H9 (cell line): ENCODE data around the gene FGF9. TPM values are rescaled to one million over a fixed set of nuclear protein-coding genes. Genes with fewer than 3 reads are reported as not detected.

Experiments used
- DNase-seq: peaks from one replicate; pipeline ENCODE4 v3.0.0-alpha.2; 2017
- H2AFZ ChIP-seq: one replicate; pipeline ENCODE4 v1.6.1; 2013; ENCODE audit warnings: mild to moderate bottlenecking, low read length, control low read depth, moderate library complexity
- H2AK5ac ChIP-seq: 2 replicates; pipeline ENCODE4 v1.6.1; 2013; ENCODE audit warnings: low read length, control low read depth, mixed read lengths; ENCODE audit not compliant: insufficient read length
- H2BK120ac ChIP-seq: one replicate; pipeline ENCODE4 v1.6.1; 2013; ENCODE audit warnings: low read depth, mild to moderate bottlenecking, low read length, control low read depth, inconsistent platforms; ENCODE audit not compliant: poor library complexity, severe bottlenecking
- H2BK12ac ChIP-seq: 2 replicates; pipeline ENCODE4 v1.6.1; 2013; ENCODE audit warnings: low read length, control low read depth, mixed read lengths, low read depth; ENCODE audit not compliant: insufficient read length
- H2BK15ac ChIP-seq: 2 replicates; pipeline ENCODE4 v1.6.1; 2013; ENCODE audit warnings: low read depth, low read length, control low read depth
- H2BK20ac ChIP-seq: one replicate; pipeline ENCODE4 v1.6.1; 2013; ENCODE audit warnings: low read depth, mild to moderate bottlenecking, low read length, control low read depth, inconsistent platforms; ENCODE audit not compliant: poor library complexity, severe bottlenecking
- H2BK5ac ChIP-seq: 2 replicates; pipeline ENCODE4 v1.6.1; 2013; ENCODE audit warnings: low read length, control low read depth, mixed read lengths; ENCODE audit not compliant: insufficient read length
- H3K14ac ChIP-seq: 2 replicates; pipeline ENCODE4 v1.6.1; 2013; ENCODE audit warnings: low read length, control low read depth; ENCODE audit not compliant: insufficient read depth
- H3K18ac ChIP-seq: 2 replicates; pipeline ENCODE4 v1.6.1; 2013; ENCODE audit warnings: low read depth, mild to moderate bottlenecking, mixed read lengths, low read length, control low read depth; ENCODE audit not compliant: insufficient read length
- H3K23ac ChIP-seq: 2 replicates; pipeline ENCODE4 v1.6.1; 2013; ENCODE audit warnings: low read length, control low read depth, mixed read lengths, low read depth; ENCODE audit not compliant: insufficient read length
- H3K23me2 ChIP-seq: 2 replicates; pipeline ENCODE4 v1.6.1; 2013; ENCODE audit warnings: low read depth, mild to moderate bottlenecking, mixed read lengths, low read length, control low read depth; ENCODE audit not compliant: insufficient read length, poor library complexity, severe bottlenecking
- H3K27ac ChIP-seq: 2 replicates; pipeline ENCODE4 v1.5.1; 2013; ENCODE audit warnings: low read length, control low read depth, mixed read lengths, low read depth; ENCODE audit not compliant: insufficient read length
- H3K27me3 ChIP-seq: 2 replicates; pipeline ENCODE4 v1.6.1; 2013; ENCODE audit warnings: low read length, control low read depth, inconsistent platforms; ENCODE audit not compliant: insufficient read depth
- H3K4ac ChIP-seq: 2 replicates; pipeline ENCODE4 v1.6.1; 2013; ENCODE audit warnings: low read depth, mild to moderate bottlenecking, control low read depth, inconsistent platforms, low read length, moderate library complexity
- H3K4me1 ChIP-seq: 2 replicates; pipeline ENCODE4 v1.6.1; 2013; ENCODE audit warnings: low read length, control low read depth, inconsistent platforms; ENCODE audit not compliant: insufficient read depth
- H3K4me2 ChIP-seq: 2 replicates; pipeline ENCODE4 v1.6.1; 2013; ENCODE audit warnings: low read length, control low read depth, mixed read lengths; ENCODE audit not compliant: insufficient read length, insufficient read depth
- H3K56ac ChIP-seq: 2 replicates; pipeline ENCODE4 v1.6.1; 2013; ENCODE audit warnings: low read depth, mild to moderate bottlenecking, mixed read lengths, low read length, control low read depth; ENCODE audit not compliant: insufficient read length
- H3K79me1 ChIP-seq: 2 replicates; pipeline ENCODE4 v1.6.1; 2013; ENCODE audit warnings: low read depth, mild to moderate bottlenecking, moderate library complexity, low read length, control low read depth, inconsistent platforms; ENCODE audit not compliant: insufficient read depth, poor library complexity, severe bottlenecking
- H3K79me2 ChIP-seq: 2 replicates; pipeline ENCODE4 v1.6.1; 2013; ENCODE audit warnings: low read length, control low read depth, inconsistent platforms; ENCODE audit not compliant: insufficient read depth
- H3K9ac ChIP-seq: 2 replicates; pipeline ENCODE4 v1.6.1; 2013; ENCODE audit warnings: low read length, control low read depth, mixed read lengths; ENCODE audit not compliant: insufficient read length; ENCODE audit errors: extremely low read depth
- H3K9me3 ChIP-seq: one replicate; pipeline ENCODE4 v1.6.1; 2013; ENCODE audit warnings: low read depth, low read length, inconsistent platforms; ENCODE audit not compliant: control insufficient read depth
- H3T11ph ChIP-seq: one replicate; pipeline ENCODE4 v1.6.1; 2013; ENCODE audit warnings: mild to moderate bottlenecking, low read length, control low read depth, inconsistent platforms
- H4K20me1 ChIP-seq: one replicate; pipeline ENCODE4 v1.6.1; 2013; ENCODE audit not compliant: control insufficient read depth, insufficient read length, insufficient read depth
- H4K5ac ChIP-seq: 2 replicates; pipeline ENCODE4 v1.6.1; 2013; ENCODE audit warnings: low read depth, mild to moderate bottlenecking, mixed read lengths, low read length, control low read depth; ENCODE audit not compliant: insufficient read length
- H4K8ac ChIP-seq: replicated peaks from 2 replicates; pipeline ENCODE4 v1.6.1; 2013; ENCODE audit warnings: low read length, control low read depth, mixed read lengths, low read depth; ENCODE audit not compliant: insufficient read length
- H4K91ac ChIP-seq: 2 replicates; pipeline ENCODE4 v1.6.1; 2013; ENCODE audit warnings: low read depth, mild to moderate bottlenecking, moderate library complexity, mixed read lengths, low read length, control low read depth; ENCODE audit not compliant: insufficient read length
- H3K27ac Mint-ChIP-seq, 3 experiments: 2 replicates in 2 of 3; 3 replicates in 1 of 3; pipeline ENCODE4 v1.8.0; 2020 to 2021; ENCODE audit warnings: mixed read lengths in 3 of 3, mild to moderate bottlenecking in 1 of 3, moderate library complexity in 1 of 3
- H3K27me3 Mint-ChIP-seq: 2 replicates; pipeline ENCODE4 v1.8.0; 2021; ENCODE audit warnings: low read depth, mild to moderate bottlenecking, moderate library complexity, mixed read lengths
- H3K36me3 Mint-ChIP-seq, 3 experiments: 2 replicates in 2 of 3; 3 replicates in 1 of 3; pipeline ENCODE4 v1.8.0; 2020 to 2021; ENCODE audit warnings: low read depth in 3 of 3, mixed read lengths in 3 of 3; ENCODE audit not compliant: insufficient read depth in 1 of 3
- H3K4me1 Mint-ChIP-seq, 2 experiments: 2 replicates each; pipeline ENCODE4 v1.8.0; 2020; ENCODE audit warnings: mixed read lengths in 2 of 2
- H3K4me3 Mint-ChIP-seq, 2 experiments: 2 replicates in 1 of 2; 3 replicates in 1 of 2; pipeline ENCODE4 v1.8.0; 2020 to 2021; ENCODE audit warnings: mild to moderate bottlenecking in 2 of 2, mixed read lengths in 2 of 2, moderate library complexity in 1 of 2
- H3K9me3 Mint-ChIP-seq, 2 experiments: 2 replicates in 1 of 2; 3 replicates in 1 of 2; pipeline ENCODE4 v1.8.0; 2020; ENCODE audit warnings: mild to moderate bottlenecking in 2 of 2, mixed read lengths in 2 of 2, moderate library complexity in 1 of 2
- WGBS: extraction: QIAGEN DNeasy Blood & Tissue Kit; methylation state at CpG from one replicate; pipeline ENCODE4 v1.1.7; 2013; ENCODE audit warnings: missing lambda C conversion rate, low lambda C conversion rate, mixed read lengths; ENCODE audit not compliant: insufficient read length; ENCODE audit errors: extremely low coverage; 5-methylcytosine and 5-hydroxymethylcytosine counted together
- total RNA-seq: library from RNA; stranded (reverse); gene quantifications from 2 replicates; pipeline ENCODE4 v1.2.1, GENCODE V29; 2021
- TF ChIP-seq, protein P1 (sequence below): fragments of 200-600 bp; sonication (generic); conservative IDR thresholded peaks from 3 replicates; pipeline ENCODE4 v1.8.0; 2021; ENCODE audit warnings: antibody characterized with exemption, mild to moderate bottlenecking

Gene FGF9
- total RNA-seq, 1 experiment from 2014 or later, result 0.22 TPM

DNA sequence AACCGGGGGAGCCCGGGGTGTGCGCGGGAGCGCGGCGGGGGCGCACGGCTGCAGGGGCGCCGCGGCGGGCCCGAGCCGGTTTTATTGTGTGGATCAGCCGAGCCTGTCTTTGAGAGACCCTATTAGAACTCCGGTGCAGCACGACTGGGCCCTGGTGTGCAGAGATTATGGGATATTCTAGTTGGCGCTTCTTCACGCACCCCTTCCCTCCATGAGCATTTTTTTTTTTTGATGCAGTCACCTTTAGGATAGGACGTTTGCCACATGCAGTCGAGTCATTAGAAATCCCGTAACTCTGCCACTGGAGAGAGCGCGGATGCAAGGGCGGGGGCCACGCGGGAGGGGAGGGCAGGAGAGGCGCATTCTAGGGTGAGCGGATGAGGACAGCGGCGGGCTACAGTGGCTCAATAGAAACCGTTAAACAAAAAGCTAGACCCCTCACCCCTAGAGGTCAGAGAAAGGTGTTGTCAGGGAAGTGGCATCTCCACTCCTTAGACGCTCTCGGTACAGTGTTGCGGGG, 3.7 kb downstream of the FGF9 start:
- no peak overlapping the region for H3K23ac ChIP-seq
- no CpG with 5 or more reads among the region's 36 CpGs for WGBS
- H4K8ac ChIP-seq, result no peak overlapping the region
- no peaks in the 10 kb centered on the region for H3K79me2 ChIP-seq
- H3K4me1 ChIP-seq, result peaks cover 3% of the 10 kb centered on the region; the same call in 1 of the 2 replicates
- Mint-ChIP-seq H3K4me3 (peak overlapping the region; percentile 52 to 87), H3K4me1 (peaks cover 26 to 36% of the 10 kb centered on the region in 2 experiments), H3K27me3 (peaks cover 90% of the 10 kb centered on the region), H3K9me3 (peaks cover 0 to 2% of the 10 kb centered on the region in 2 experiments; a peak in 1 of 5 replicates), H3K36me3 (no peaks in the 10 kb centered on the region), H3K27ac (no peak overlapping the region)
- peaks cover 24% of the 10 kb centered on the region for H3K23me2 ChIP-seq
- no peaks in the 10 kb centered on the region for H3K9me3 ChIP-seq
- peak; percentile 40 for DNase-seq
- H2BK12ac ChIP-seq, result no peak overlapping the region
- no peaks in the 10 kb centered on the region for H3K79me1 ChIP-seq
- H2BK15ac ChIP-seq, result no peak overlapping the region
- TF ChIP-seq, protein P1, sequence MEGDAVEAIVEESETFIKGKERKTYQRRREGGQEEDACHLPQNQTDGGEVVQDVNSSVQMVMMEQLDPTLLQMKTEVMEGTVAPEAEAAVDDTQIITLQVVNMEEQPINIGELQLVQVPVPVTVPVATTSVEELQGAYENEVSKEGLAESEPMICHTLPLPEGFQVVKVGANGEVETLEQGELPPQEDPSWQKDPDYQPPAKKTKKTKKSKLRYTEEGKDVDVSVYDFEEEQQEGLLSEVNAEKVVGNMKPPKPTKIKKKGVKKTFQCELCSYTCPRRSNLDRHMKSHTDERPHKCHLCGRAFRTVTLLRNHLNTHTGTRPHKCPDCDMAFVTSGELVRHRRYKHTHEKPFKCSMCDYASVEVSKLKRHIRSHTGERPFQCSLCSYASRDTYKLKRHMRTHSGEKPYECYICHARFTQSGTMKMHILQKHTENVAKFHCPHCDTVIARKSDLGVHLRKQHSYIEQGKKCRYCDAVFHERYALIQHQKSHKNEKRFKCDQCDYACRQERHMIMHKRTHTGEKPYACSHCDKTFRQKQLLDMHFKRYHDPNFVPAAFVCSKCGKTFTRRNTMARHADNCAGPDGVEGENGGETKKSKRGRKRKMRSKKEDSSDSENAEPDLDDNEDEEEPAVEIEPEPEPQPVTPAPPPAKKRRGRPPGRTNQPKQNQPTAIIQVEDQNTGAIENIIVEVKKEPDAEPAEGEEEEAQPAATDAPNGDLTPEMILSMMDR, result no peak
- H4K20me1 ChIP-seq, result no peaks in the 10 kb centered on the region
- H3K27me3 ChIP-seq, result peaks cover 47% of the 10 kb centered on the region
- H3K4ac ChIP-seq, result no peak overlapping the region
- H3K14ac ChIP-seq, result no peak overlapping the region
- no peak overlapping the region for H2AK5ac ChIP-seq
- no peak overlapping the region for H4K5ac ChIP-seq
- no peak overlapping the region for H3K9ac ChIP-seq
- no peak overlapping the region for H3T11ph ChIP-seq
- no peak overlapping the region for H3K18ac ChIP-seq
- no peak overlapping the region for H2AFZ ChIP-seq
- H4K91ac ChIP-seq, result no peak overlapping the region
- no peak overlapping the region for H2BK20ac ChIP-seq
- no peak overlapping the region for H2BK5ac ChIP-seq
- no peak overlapping the region for H3K56ac ChIP-seq
- H3K4me2 ChIP-seq, result peak overlapping the region; percentile 51
- no peak overlapping the region for H3K27ac ChIP-seq
- H2BK120ac ChIP-seq, result no peak overlapping the region
